HK-2 (cell line): ENCODE measurements around the gene NAT16.
A peak's percentile ranks its signal among the peaks of the same experiment; 100 is the strongest.
"Not testable (repeated sequence)": the region's sequence is repeated elsewhere in the genome, so short reads cannot be mapped to it uniquely, and the experiment has no call there.

Source experiments
- DNase-seq: peaks from one replicate; pipeline ENCODE4 v3.0.0-alpha.2; 2018; ENCODE audit not compliant: unreplicated experiment

The NAT16 gene

GRCh38 chr7:101126651-101127459 lies 53.2 kb downstream of the NAT16 start, which contains the start of gene SERPINE1:
Gene SERPINE1, plus strand, starts transcription at chr7:101127104. Its CDS starts 1,290 bp downstream, at chr7:101128394.
- DNase-seq = peak; percentile 94

GRCh38 chr7:101125989-101126650 lies 54.0 kb downstream of the NAT16 start:
- peak; percentile 88 for DNase-seq

- DNase-seq = no peak
These were observed 55.6 kb downstream of the NAT16 start for GRCh38 chr7:101124376-101125056.

GRCh38 chr7:101123703-101124068 lies 56.4 kb downstream of the NAT16 start:
- no peak for DNase-seq

- DNase-seq = no peak
These were observed 57.0 kb downstream of the NAT16 start for GRCh38 chr7:101122933-101123702.

- DNase-seq = peak; percentile 96
These were observed 57.8 kb downstream of the NAT16 start for GRCh38 chr7:101121991-101122932.

- not testable (repeated sequence) for DNase-seq
These were observed 58.5 kb downstream of the NAT16 start for GRCh38 chr7:101121631-101121990.
